ENCODE results near the gene FBXO11.

Gene FBXO11

DNA sequence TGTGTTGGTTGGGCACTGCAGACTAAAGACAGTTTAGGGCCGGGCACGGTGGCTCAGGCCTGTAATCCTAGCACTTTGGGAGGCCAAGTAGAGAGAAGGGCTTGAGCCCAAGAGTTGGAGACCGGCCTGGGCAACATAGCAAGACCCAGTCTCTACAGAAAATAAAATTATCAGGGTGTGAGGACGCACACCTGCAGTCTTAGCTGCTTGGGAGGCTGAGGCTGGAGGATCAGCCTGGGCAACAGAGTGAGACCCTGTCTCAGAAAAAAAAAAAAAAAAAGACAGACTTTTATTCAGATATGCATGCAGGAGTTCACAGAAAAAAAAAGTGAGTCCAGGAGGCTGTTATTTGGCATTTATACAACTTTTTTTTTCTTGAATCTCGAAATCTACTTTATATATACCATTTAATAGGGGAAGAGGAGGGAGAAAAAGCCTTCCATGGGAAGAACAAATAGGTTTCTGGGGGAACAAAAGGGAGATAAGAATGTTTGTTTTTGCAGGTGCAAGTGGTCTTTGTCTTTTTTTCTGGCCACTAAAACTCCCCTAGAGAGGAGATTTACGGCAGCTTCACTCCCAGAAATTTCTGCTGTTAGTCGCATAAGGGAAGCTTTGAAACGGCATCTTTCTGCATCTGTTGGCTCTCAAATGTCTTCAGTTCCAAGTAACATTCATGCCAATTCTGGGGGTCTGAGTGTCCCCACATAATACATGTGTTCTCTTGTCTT, 127.4 kb downstream of the FBXO11 start:
- Histone ChIP-seq H3K4me3 (ENCODE audit: low read depth, low read length) (no peak overlapping the region), H3K9me3 (ENCODE audit: control insufficient read depth, insufficient read depth, low read depth, low read length) (no peaks in the 10 kb centered on the region), H3K4me1 (ENCODE audit: control insufficient read depth, insufficient read depth, low read length) (no peaks in the 10 kb centered on the region; the same call in 1 of the 2 replicates), H3K27ac (ENCODE audit: extremely low read depth, low read depth, low read length) (no peak overlapping the region), H3K36me3 (ENCODE audit: control insufficient read depth in 2 of 2, insufficient read depth in 1 of 2, low read length in 2 of 2) (no peaks in the 10 kb centered on the region)
- ChIA-PET CTCF (interaction anchor here (0.6 to 2.6 kb wide), 3 partner anchors 11 to 451 kb away, joined by 3 to 9 read pairs (median 3); no protein-coding TSS in a partner anchor), POLR2A (no interaction called here)
- TF ChIP-seq ZNF121 (tag by site-specific recombination; IDR thresholded peaks at IDR 0.05) (0 out of 2 replicates have a peak, but pooled peaks have one; percentile 23), ZSCAN30 (tag by site-specific recombination; IDR thresholded peaks at IDR 0.05) (no peak)
- TF ChIP-seq, protein P1, sequence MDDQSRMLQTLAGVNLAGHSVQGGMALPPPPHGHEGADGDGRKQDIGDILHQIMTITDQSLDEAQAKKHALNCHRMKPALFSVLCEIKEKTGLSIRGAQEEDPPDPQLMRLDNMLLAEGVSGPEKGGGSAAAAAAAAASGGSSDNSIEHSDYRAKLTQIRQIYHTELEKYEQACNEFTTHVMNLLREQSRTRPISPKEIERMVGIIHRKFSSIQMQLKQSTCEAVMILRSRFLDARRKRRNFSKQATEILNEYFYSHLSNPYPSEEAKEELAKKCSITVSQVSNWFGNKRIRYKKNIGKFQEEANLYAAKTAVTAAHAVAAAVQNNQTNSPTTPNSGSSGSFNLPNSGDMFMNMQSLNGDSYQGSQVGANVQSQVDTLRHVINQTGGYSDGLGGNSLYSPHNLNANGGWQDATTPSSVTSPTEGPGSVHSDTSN (CRISPR knock-in tag; IDR thresholded peaks at IDR 0.05): no peak

DNA sequence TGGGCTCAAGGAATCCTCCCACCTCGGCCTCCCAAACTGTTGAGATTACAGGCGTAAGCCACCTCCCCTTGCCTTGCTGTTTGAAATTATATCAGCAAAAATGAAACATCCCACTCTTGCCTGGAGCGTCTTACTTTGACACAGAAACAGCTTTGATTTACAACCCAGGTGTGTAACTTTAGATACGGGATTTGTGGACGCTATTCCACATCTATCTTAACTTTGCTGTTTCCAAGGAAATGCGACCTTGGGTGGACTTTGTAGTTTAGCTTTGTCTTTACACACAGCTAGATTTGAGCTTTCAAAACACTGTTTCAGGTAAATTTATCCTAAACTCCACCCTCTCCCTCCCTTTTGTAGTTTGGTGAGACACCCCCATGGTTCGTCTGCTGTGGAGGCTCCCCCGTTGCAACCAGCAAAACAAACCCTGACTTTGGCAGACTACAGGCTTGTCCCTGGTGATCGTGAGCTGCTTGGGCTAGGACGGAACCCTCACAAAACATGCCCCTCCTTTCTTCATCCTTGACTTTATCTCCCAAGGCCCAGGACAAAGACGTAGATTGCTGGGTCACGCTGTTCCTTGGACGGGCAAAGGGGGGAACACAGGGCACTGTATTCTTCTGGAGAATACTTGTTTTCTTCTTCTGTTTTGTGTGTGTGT, 128.9 kb downstream of the FBXO11 start:
- CTCF ChIA-PET: interaction anchor here (0.7 to 2.6 kb wide), 3 partner anchors 10 to 604 kb away, joined by 3 to 9 read pairs (median 3); no protein-coding TSS in a partner anchor
- H3K4me3 ChIP-seq (ENCODE audit: low read depth, low read length): no peak overlapping the region
- no peaks in the 10 kb centered on the region for H3K36me3 ChIP-seq (ENCODE audit: control insufficient read depth in 2 of 2, insufficient read depth in 1 of 2, low read length in 2 of 2)
- no peak for TF ChIP-seq ZNF140 (tag by site-specific recombination; IDR thresholded peaks at IDR 0.05)
- TF ChIP-seq ZXDB (tag by site-specific recombination; IDR thresholded peaks at IDR 0.05): no peak
- TF ChIP-seq, protein P2, sequence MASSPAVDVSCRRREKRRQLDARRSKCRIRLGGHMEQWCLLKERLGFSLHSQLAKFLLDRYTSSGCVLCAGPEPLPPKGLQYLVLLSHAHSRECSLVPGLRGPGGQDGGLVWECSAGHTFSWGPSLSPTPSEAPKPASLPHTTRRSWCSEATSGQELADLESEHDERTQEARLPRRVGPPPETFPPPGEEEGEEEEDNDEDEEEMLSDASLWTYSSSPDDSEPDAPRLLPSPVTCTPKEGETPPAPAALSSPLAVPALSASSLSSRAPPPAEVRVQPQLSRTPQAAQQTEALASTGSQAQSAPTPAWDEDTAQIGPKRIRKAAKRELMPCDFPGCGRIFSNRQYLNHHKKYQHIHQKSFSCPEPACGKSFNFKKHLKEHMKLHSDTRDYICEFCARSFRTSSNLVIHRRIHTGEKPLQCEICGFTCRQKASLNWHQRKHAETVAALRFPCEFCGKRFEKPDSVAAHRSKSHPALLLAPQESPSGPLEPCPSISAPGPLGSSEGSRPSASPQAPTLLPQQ (tag by site-specific recombination; IDR thresholded peaks at IDR 0.05): no peak
- TF ChIP-seq, protein P3, sequence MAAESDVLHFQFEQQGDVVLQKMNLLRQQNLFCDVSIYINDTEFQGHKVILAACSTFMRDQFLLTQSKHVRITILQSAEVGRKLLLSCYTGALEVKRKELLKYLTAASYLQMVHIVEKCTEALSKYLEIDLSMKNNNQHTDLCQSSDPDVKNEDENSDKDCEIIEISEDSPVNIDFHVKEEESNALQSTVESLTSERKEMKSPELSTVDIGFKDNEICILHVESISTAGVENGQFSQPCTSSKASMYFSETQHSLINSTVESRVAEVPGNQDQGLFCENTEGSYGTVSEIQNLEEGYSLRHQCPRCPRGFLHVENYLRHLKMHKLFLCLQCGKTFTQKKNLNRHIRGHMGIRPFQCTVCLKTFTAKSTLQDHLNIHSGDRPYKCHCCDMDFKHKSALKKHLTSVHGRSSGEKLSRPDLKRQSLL (tag by site-specific recombination; IDR thresholded peaks at IDR 0.05): no peak
- no peak for TF ChIP-seq YY1 (tag by site-specific recombination; IDR thresholded peaks at IDR 0.05)
- no peak overlapping the region for H3K27ac ChIP-seq (ENCODE audit: extremely low read depth, low read depth, low read length)
- no peaks in the 10 kb centered on the region; the same call in 1 of the 2 replicates for H3K4me1 ChIP-seq (ENCODE audit: control insufficient read depth, insufficient read depth, low read length)
- H3K9me3 ChIP-seq (ENCODE audit: control insufficient read depth, insufficient read depth, low read depth, low read length): no peaks in the 10 kb centered on the region
- POLR2A ChIA-PET: no interaction called here

DNA sequence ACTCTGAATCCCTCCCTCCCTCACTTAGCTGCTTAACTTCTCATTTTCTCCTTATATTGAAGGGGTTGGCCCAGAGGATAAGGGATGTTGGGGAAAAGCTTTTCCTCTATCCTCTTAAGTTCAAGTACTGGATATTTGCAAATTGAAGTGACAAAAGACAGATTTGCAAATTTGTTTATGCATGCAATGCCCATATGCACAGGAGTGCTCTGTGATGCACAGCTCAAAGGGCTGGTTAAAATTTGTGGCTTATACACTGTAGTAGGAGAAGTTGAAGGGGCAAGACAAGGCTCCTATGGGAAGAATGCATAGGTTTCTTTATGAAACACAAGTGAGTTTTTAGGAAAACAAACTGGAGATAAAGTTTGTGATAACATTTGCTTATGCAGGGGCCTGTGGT, 131.7 kb downstream of the FBXO11 start:
- POLR2A ChIA-PET: interaction anchor here (0.6 to 2.1 kb wide), 2 partner anchors 8 to 439 kb away, joined by 5 to 6 read pairs; partner anchors contain the start of gene MSH6
- Histone ChIP-seq H3K4me3 (ENCODE audit: low read depth, low read length) (no peak overlapping the region), H3K36me3 (ENCODE audit: control insufficient read depth in 2 of 2, insufficient read depth in 1 of 2, low read length in 2 of 2) (no peaks in the 10 kb centered on the region), H3K4me1 (ENCODE audit: control insufficient read depth, insufficient read depth, low read length) (no peaks in the 10 kb centered on the region; the same call in 1 of the 2 replicates), H3K27ac (ENCODE audit: extremely low read depth, low read depth, low read length) (no peak overlapping the region), H3K9me3 (ENCODE audit: control insufficient read depth, insufficient read depth, low read depth, low read length) (no peaks in the 10 kb centered on the region)
- CTCF ChIA-PET: interaction anchor here (0.9 to 1.2 kb wide), 2 partner anchors 16 to 337 kb away, joined by 3 to 4 read pairs; no protein-coding TSS in a partner anchor
- TF ChIP-seq TRIM28 (IDR thresholded peaks at IDR 0.05; ENCODE audit: borderline replicate concordance, low read length): no peak

DNA sequence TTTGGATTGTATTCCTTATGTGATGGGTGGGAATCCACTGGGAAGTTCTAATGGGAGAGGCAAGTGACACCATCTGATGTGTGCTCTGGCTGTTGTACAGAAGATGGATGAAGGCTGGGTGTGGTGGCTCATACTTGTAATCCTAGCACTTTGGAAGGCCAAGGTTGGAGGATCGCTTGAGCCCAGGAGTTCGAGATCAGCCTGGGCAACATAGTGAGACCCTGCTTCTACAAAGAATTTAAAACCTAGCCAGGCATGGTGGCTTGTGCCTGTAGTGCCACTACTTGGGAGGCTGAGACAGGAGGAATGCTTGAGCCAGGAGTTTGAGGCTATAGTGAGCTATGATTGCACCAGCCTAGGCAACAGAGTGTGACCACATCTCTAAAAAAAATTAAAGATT, 134.0 kb downstream of the FBXO11 start:
- H3K4me1 ChIP-seq (ENCODE audit: control insufficient read depth, insufficient read depth, low read length): no peaks in the 10 kb centered on the region; the same call in 1 of the 2 replicates
- ChIA-PET POLR2A (no interaction called here), CTCF (interaction anchor here (0.7 kb wide), 1 partner anchor 625 kb away, joined by 3 read pairs; no protein-coding TSS in a partner anchor)
- H3K9me3 ChIP-seq (ENCODE audit: control insufficient read depth, insufficient read depth, low read depth, low read length): no peaks in the 10 kb centered on the region
- H3K4me3 ChIP-seq (ENCODE audit: low read depth, low read length): no peak overlapping the region
- no peaks in the 10 kb centered on the region for H3K36me3 ChIP-seq (ENCODE audit: control insufficient read depth in 2 of 2, insufficient read depth in 1 of 2, low read length in 2 of 2)
- no peak overlapping the region for H3K27ac ChIP-seq (ENCODE audit: extremely low read depth, low read depth, low read length)
- TF ChIP-seq, protein P4, sequence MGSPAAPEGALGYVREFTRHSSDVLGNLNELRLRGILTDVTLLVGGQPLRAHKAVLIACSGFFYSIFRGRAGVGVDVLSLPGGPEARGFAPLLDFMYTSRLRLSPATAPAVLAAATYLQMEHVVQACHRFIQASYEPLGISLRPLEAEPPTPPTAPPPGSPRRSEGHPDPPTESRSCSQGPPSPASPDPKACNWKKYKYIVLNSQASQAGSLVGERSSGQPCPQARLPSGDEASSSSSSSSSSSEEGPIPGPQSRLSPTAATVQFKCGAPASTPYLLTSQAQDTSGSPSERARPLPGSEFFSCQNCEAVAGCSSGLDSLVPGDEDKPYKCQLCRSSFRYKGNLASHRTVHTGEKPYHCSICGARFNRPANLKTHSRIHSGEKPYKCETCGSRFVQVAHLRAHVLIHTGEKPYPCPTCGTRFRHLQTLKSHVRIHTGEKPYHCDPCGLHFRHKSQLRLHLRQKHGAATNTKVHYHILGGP (tag by site-specific recombination; IDR thresholded peaks at IDR 0.05): no peak
- TF ChIP-seq, protein P5, sequence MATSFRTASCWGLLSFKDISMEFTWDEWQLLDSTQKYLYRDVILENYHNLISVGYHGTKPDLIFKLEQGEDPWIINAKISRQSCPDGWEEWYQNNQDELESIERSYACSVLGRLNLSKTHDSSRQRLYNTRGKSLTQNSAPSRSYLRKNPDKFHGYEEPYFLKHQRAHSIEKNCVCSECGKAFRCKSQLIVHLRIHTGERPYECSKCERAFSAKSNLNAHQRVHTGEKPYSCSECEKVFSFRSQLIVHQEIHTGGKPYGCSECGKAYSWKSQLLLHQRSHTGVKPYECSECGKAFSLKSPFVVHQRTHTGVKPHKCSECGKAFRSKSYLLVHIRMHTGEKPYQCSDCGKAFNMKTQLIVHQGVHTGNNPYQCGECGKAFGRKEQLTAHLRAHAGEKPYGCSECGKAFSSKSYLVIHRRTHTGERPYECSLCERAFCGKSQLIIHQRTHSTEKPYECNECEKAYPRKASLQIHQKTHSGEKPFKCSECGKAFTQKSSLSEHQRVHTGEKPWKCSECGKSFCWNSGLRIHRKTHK (tag by site-specific recombination; IDR thresholded peaks at IDR 0.05): no peak
- TF ChIP-seq KLF7 (tag by site-specific recombination; IDR thresholded peaks at IDR 0.05; ENCODE audit: borderline replicate concordance) (no peak), GLI4 (tag by site-specific recombination; IDR thresholded peaks at IDR 0.05) (no peak), WT1 (tag by site-specific recombination; IDR thresholded peaks at IDR 0.05) (no peak)
- TF ChIP-seq, protein P6, sequence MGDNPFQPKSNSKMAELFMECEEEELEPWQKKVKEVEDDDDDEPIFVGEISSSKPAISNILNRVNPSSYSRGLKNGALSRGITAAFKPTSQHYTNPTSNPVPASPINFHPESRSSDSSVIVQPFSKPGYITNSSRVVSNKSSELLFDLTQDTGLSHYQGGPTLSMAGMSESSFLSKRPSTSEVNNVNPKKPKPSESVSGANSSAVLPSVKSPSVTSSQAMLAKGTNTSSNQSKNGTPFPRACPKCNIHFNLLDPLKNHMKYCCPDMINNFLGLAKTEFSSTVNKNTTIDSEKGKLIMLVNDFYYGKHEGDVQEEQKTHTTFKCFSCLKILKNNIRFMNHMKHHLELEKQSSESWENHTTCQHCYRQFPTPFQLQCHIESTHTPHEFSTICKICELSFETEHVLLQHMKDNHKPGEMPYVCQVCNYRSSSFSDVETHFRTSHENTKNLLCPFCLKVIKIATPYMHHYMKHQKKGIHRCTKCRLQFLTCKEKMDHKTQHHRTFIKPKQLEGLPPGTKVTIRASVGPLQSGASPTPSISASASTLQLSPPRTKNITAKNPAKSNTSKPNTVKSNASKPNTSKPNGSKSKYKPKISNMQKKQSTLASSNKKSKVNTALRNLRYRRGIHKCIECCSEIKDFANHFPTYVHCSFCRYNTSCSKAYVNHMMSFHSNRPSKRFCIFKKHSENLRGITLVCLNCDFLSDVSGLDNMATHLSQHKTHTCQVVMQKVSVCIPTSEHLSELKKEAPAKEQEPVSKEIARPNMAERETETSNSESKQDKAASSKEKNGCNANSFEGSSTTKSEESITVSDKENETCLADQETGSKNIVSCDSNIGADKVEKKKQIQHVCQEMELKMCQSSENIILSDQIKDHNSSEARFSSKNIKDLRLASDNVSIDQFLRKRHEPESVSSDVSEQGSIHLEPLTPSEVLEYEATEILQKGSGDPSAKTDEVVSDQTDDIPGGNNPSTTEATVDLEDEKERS (tag by site-specific recombination; IDR thresholded peaks at IDR 0.05): no peak
